Gastroesophageal sphincter (tissue), 4 donors: ENCODE measurements around the gene KRT6C. TPM values are rescaled to one million over a fixed set of nuclear protein-coding genes. Genes with fewer than 3 reads are reported as not detected.
"Not testable (repeated sequence)": the region's sequence is repeated elsewhere in the genome, so short reads cannot be mapped to it uniquely, and the experiment has no call there.

Experiments
- ATAC-seq: fragments of 150-250 bp; one replicate; pipeline ENCODE4 v1.9.1; 2016; ENCODE audit warnings: mild to moderate bottlenecking, moderate library complexity
- H3K27ac ChIP-seq, 4 donors: fragments of 200-600 bp; sonication (generic) in 3 of 4; 1 replicate in 3 of 4; 2 replicates in 1 of 4; pipeline ENCODE4 v1.5.1; 2016 to 2019
- H3K27me3 ChIP-seq: fragments of 200-600 bp; sonication (generic); one replicate; pipeline ENCODE4 v1.5.1; 2019
- H3K36me3 ChIP-seq, 2 donors: fragments of 200-600 bp; sonication (generic); one replicate each; pipeline ENCODE4 v1.5.1; 2019; ENCODE audit warnings: control low read depth in 1 of 2
- H3K4me1 ChIP-seq, 3 donors: fragments of 200-600 bp; sonication (generic); 1 replicate in 2 of 3; 2 replicates in 1 of 3; pipeline ENCODE4 v1.5.1; 2016 to 2019; ENCODE audit warnings: control low read depth in 2 of 3
- H3K4me3 ChIP-seq, 2 donors: fragments of 200-600 bp; sonication (generic); one replicate each; pipeline ENCODE4 v1.5.1; 2019; ENCODE audit warnings: mild to moderate bottlenecking in 1 of 2, moderate library complexity in 1 of 2
- H3K9me3 ChIP-seq, 3 donors: fragments of 200-600 bp; sonication (generic); one replicate each; pipeline ENCODE4 v1.5.1; 2017 to 2019; ENCODE audit warnings: control low read depth in 2 of 3
- EP300 ChIP-seq: sonication (generic); formaldehyde crosslinking; IDR thresholded peaks from one replicate; pipeline ENCODE4 v1.6.1; 2017; ENCODE audit warnings: antibody characterized with exemption, mild to moderate bottlenecking
- POLR2A ChIP-seq, 2 donors: fragments of 450-650 bp; IDR thresholded peaks; one replicate each; pipeline ENCODE4 v1.6.1; 2017; ENCODE audit warnings: antibody characterized with exemption in 2 of 2, mild to moderate bottlenecking in 2 of 2, moderate library complexity in 1 of 2
- POLR2AphosphoS5 ChIP-seq: sonication (generic); formaldehyde crosslinking; IDR thresholded peaks from one replicate; pipeline ENCODE4 v1.6.1; 2017; ENCODE audit warnings: antibody characterized with exemption
- WGBS, 2 donors: methylation state at CpG; one replicate each; pipeline ENCODE4 v1.1.5; 2018; ENCODE audit warnings: low coverage in 1 of 2; 5-methylcytosine and 5-hydroxymethylcytosine counted together
- total RNA-seq, 4 donors: library from RNA; depleted of rRNA; stranded (reverse); fragments of >200 nt; gene quantifications; one replicate each; pipeline ENCODE4 v1.1.0, GENCODE V29; 2016
- TF ChIP-seq, protein P1 (sequence below), 4 experiments: fragments of 200-600 bp in 2 of 4; fragments of 450-650 bp in 2 of 4; sonication (generic) in 1 of 4; IDR thresholded peaks; one replicate each; pipeline ENCODE4 v1.5.1; 2017 to 2019; ENCODE audit warnings: antibody characterized with exemption in 4 of 4, mild to moderate bottlenecking in 2 of 4, moderate library complexity in 2 of 4

The KRT6C gene
- total RNA-seq, 4 donors from 2014 or later, result 0.50 to 52.0 (median 17.1) TPM; not detected in 1

DNA sequence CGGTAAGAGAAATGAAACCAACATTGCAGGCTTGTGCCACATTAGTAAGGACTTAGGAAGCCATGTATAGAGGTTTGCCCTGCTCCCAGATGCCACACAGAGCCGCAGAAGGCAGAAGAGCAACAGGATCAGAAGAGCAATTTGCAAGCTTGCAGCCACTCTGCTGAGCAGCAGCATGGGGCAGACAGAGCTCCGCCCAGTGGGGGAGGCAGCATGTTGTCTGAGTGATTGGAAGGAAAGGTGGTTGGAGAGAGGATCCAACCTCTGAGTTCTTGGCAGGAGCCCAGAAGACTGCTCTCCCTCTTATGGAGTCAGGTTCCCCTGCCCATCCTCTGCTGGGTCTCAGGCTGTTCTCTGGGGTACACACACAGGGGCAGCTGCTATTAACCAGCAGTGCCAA lies 21.8 kb upstream of the KRT6C start:
- H3K4me3 ChIP-seq, result no peak overlapping the region
- no peak for TF ChIP-seq POLR2AphosphoS5
- no peak for TF ChIP-seq POLR2A (IDR thresholded peaks at IDR 0.05)
- TF ChIP-seq, protein P1, sequence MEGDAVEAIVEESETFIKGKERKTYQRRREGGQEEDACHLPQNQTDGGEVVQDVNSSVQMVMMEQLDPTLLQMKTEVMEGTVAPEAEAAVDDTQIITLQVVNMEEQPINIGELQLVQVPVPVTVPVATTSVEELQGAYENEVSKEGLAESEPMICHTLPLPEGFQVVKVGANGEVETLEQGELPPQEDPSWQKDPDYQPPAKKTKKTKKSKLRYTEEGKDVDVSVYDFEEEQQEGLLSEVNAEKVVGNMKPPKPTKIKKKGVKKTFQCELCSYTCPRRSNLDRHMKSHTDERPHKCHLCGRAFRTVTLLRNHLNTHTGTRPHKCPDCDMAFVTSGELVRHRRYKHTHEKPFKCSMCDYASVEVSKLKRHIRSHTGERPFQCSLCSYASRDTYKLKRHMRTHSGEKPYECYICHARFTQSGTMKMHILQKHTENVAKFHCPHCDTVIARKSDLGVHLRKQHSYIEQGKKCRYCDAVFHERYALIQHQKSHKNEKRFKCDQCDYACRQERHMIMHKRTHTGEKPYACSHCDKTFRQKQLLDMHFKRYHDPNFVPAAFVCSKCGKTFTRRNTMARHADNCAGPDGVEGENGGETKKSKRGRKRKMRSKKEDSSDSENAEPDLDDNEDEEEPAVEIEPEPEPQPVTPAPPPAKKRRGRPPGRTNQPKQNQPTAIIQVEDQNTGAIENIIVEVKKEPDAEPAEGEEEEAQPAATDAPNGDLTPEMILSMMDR (IDR thresholded peaks at IDR 0.05), result no peak
- no peak for ATAC-seq
- peaks cover 10% of the 10 kb centered on the region for H3K27me3 ChIP-seq
- H3K9me3 ChIP-seq, result no peaks in the 10 kb centered on the region
- WGBS, 2 donors, result 41 to 43% methylated on average over 2 to 3 of the region's 3 CpGs
- H3K27ac ChIP-seq, result no peak overlapping the region
- no peaks in the 10 kb centered on the region for H3K36me3 ChIP-seq
- peaks cover 0 to 8% (median 0%) of the 10 kb centered on the region in 3 donors for H3K4me1 ChIP-seq

DNA sequence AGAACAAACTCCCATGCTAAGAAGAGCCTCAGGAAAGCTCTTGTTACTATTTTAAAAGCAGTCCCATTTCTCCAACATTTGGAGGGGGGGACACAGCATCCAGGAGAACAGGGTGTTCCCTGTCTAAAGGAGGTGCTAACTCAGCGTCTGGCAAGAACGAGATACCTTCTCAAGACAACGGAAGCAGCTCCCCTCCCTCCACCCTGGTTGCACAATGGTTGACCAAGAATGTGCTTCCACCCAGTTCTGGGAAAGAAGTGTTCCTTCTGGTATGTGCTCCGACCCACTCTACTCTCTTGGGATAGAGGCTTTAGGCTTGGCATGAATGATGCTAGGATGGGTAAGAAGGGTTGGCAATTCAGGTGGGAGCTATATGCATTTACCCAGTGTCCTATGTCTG lies 20.9 kb upstream of the KRT6C start:
- H3K27me3 ChIP-seq, result peaks cover 10% of the 10 kb centered on the region
- peaks cover 0 to 8% (median 0%) of the 10 kb centered on the region in 3 donors for H3K4me1 ChIP-seq
- no peaks in the 10 kb centered on the region for H3K9me3 ChIP-seq
- 46% methylated on average over 3 of the region's 4 CpGs; no CpG with 5 or more reads in 1 of the 2 donors for WGBS, 2 donors
- H3K4me3 ChIP-seq, result no peak overlapping the region
- no peak overlapping the region for H3K27ac ChIP-seq
- TF ChIP-seq POLR2AphosphoS5, result peak; percentile 57
- no peak for TF ChIP-seq EP300
- peak; percentile 78 for ATAC-seq
- no peaks in the 10 kb centered on the region for H3K36me3 ChIP-seq

GRCh38 chr12:52494100-52494499 lies 20.5 kb upstream of the KRT6C start:
- no peaks in the 10 kb centered on the region for H3K36me3 ChIP-seq
- 83 to 87% methylated on average over 1 of the region's 1 CpG for WGBS, 2 donors
- H3K27ac ChIP-seq, result no peak overlapping the region
- no peak for ATAC-seq
- H3K27me3 ChIP-seq, result peaks cover 10% of the 10 kb centered on the region
- H3K4me3 ChIP-seq, result no peak overlapping the region
- H3K4me1 ChIP-seq, result peaks cover 0 to 8% (median 0%) of the 10 kb centered on the region in 3 donors
- no peaks in the 10 kb centered on the region for H3K9me3 ChIP-seq
- TF ChIP-seq, protein P1 (IDR thresholded peaks at IDR 0.05), result no peak
- TF ChIP-seq POLR2AphosphoS5 (no peak), EP300 (no peak), POLR2A (IDR thresholded peaks at IDR 0.05) (no peak)

GRCh38 chr12:52493172-52493571 lies 19.6 kb upstream of the KRT6C start, which contains the start of gene KRT6A:
Gene KRT6A, minus strand, starts transcription at chr12:52493257. Its CDS starts 69 bp downstream, at chr12:52493188.
- H3K9me3 ChIP-seq, result no peaks in the 10 kb centered on the region
- H3K27me3 ChIP-seq, result peaks cover 10% of the 10 kb centered on the region
- ATAC-seq, result no peak
- WGBS, 2 donors, result 89 to 100% methylated on average over 1 to 2 of the region's 2 CpGs
- H3K4me1 ChIP-seq, result peaks cover 0 to 8% (median 0%) of the 10 kb centered on the region in 3 donors
- TF ChIP-seq EP300 (no peak), POLR2AphosphoS5 (no peak), POLR2A (IDR thresholded peaks at IDR 0.05) (no peak)
- TF ChIP-seq, protein P1 (IDR thresholded peaks at IDR 0.05), result no peak
- no peaks in the 10 kb centered on the region for H3K36me3 ChIP-seq
- no peak within 1 kb of the TSS for H3K27ac ChIP-seq
- H3K4me3 ChIP-seq, result no peak within 1 kb of the TSS

GRCh38 chr12:52492405-52492804 lies 18.8 kb upstream of the KRT6C start:
- not testable (repeated sequence) for H3K36me3 ChIP-seq, H3K4me3 ChIP-seq

DNA sequence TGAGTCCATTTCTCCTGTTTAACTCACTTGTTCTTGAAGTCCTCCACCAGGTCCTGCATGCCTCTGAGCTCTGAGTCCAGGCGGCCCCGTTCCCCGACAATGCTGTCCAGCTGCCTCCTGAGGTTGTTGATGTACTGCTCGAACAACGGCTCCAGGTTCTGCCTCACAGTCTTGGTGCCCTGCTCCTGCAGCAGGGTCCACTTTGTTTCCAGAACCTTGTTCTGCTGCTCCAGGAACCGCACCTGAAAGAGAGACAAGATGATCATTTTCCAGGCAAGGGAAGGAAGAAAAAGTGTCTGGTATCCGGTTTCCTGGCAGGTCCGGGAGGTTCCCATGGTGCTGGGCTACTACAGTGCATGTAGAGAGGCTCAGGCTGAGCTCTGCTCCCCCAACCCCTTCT lies 17.9 kb upstream of the KRT6C start:
- ATAC-seq, H3K27ac ChIP-seq, H3K4me1 ChIP-seq, H3K9me3 ChIP-seq, H3K36me3 ChIP-seq, H3K4me3 ChIP-seq: not testable (repeated sequence)
- peaks cover 10% of the 10 kb centered on the region for H3K27me3 ChIP-seq
- 50 to 63% methylated on average over 2 of the region's 8 CpGs for WGBS, 2 donors

More at GRCh38 chr12:52492405-52492804, 18.8 kb upstream of the KRT6C start:
- H3K27ac ChIP-seq, H3K9me3 ChIP-seq, ATAC-seq, H3K4me1 ChIP-seq: not testable (repeated sequence)
- no CpG with 5 or more reads among the region's 6 CpGs for WGBS, 2 donors
- H3K27me3 ChIP-seq, result peaks cover 10% of the 10 kb centered on the region
